Bronchial epithelial cell (primary cell): ENCODE data around the gene PMVK. TPM values are rescaled to one million over a fixed set of nuclear protein-coding genes. Genes with fewer than 3 reads are reported as not detected.
"Not testable (repeated sequence)": the region's sequence is repeated elsewhere in the genome, so short reads cannot be mapped to it uniquely, and the experiment has no call there.

Experiments used
- DNase-seq: peaks from one replicate; pipeline ENCODE4 v3.0.0-alpha.2; 2010; ENCODE audit warnings: low read depth
- FAIRE-seq: peaks from 2 replicates; lab custom pipeline; 2011; peaks lifted over from hg19 to GRCh38; lab: Jason Lieb, UNC
- H3K27me3 ChIP-seq: 2 replicates; pipeline ENCODE4 v1.5.1; 2011; ENCODE audit warnings: low read length; ENCODE audit not compliant: control insufficient read depth, insufficient read depth
- H3K36me3 ChIP-seq: 2 replicates; pipeline ENCODE4 v1.5.1; 2011; ENCODE audit warnings: low read length; ENCODE audit not compliant: control insufficient read depth, insufficient read depth
- H3K4me3 ChIP-seq: 2 replicates; pipeline ENCODE4 v1.5.1; 2011; ENCODE audit warnings: mild to moderate bottlenecking, low read depth, low read length, control low read depth
- total RNA-seq: library from RNA; depleted of rRNA; stranded (reverse); fragments of >200 nt; gene quantifications from 2 replicates; pipeline ENCODE4 v1.2.1, GENCODE V29; 2014
- TF ChIP-seq, protein P1 (sequence below): IDR thresholded peaks from 2 replicates; pipeline ENCODE4 v1.5.1; 2011; ENCODE audit warnings: mild to moderate bottlenecking, moderate library complexity, low read length, control low read depth, inconsistent platforms; ENCODE audit not compliant: insufficient read depth, severe bottlenecking

The PMVK gene
- 11.3 and 24.6 TPM in 2 replicates for total RNA-seq

DNA sequence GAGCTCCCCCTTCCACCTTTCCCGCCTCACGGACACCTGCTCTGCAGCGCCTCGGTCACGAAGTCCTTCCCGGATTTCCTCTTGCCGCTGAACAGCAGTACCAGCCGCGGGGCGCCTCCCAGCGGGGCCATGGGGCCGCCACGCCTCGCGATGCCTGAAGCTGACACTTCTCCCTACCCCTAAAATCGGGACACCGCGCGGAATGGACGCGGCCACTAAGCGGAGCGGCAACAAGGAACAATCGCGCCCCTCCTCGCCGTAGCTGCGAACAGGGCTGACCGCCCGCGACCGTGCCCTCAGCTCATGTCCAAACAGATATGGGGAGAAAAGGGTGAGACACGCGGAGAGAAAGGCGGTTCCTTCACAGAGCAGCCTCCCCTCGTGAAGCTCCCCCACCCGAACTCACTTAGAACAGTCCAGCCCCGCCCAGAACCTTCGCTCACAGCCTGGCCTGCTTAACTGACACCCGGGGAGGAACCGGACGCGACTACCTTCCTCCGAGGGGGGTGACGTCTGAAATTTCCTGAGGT lies at the start of gene PMVK:
Gene PMVK, minus strand, starts transcription at position 165 of the 530 bp plus-strand sequence. Its CDS starts 34 bp downstream, at position 131.
- TF ChIP-seq, protein P1, sequence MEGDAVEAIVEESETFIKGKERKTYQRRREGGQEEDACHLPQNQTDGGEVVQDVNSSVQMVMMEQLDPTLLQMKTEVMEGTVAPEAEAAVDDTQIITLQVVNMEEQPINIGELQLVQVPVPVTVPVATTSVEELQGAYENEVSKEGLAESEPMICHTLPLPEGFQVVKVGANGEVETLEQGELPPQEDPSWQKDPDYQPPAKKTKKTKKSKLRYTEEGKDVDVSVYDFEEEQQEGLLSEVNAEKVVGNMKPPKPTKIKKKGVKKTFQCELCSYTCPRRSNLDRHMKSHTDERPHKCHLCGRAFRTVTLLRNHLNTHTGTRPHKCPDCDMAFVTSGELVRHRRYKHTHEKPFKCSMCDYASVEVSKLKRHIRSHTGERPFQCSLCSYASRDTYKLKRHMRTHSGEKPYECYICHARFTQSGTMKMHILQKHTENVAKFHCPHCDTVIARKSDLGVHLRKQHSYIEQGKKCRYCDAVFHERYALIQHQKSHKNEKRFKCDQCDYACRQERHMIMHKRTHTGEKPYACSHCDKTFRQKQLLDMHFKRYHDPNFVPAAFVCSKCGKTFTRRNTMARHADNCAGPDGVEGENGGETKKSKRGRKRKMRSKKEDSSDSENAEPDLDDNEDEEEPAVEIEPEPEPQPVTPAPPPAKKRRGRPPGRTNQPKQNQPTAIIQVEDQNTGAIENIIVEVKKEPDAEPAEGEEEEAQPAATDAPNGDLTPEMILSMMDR, result peak; percentile 60
- Histone ChIP-seq H3K4me3 (peak within 1 kb of the TSS; percentile 67), H3K27me3 (no peaks in the 10 kb centered on the region), H3K36me3 (no peaks in the 10 kb centered on the region)
- peak; percentile 84 for DNase-seq
- no peak for FAIRE-seq

DNA sequence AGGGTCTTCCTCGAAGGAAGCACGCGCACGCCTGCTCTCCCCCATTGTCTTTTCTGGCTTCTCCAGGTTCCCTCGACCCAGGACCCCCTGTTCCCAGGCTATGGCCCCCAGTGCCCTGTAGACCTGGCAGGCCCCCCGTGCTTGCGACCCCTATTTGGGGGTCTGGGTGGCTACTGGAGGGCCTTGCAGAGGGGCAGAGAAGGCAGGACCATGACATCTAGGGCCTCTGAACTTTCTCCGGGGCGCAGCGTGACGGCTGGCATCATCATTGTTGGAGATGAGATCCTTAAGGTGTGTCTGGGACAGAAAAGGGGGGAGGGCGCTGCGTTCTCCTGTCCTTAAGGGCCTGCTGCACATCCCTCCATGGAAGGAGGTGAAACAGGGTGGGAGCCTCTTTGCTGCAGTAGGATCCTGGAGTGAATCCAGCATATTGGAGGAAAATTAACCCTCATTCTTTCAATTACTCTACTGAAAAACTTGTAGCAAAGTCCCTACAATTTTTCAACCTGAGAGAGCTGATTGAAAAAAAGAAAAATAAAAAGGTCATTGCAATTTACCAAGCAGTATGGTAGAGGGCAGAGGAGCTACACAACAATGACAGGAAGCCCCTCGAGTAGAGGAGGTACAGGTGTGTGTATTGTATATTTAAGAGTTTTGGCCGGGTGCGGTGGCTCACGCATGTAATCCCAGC lies 47.4 kb upstream of the PMVK start:
- no peaks in the 10 kb centered on the region for H3K27me3 ChIP-seq
- TF ChIP-seq, protein P1, result no peak
- FAIRE-seq (no peak), DNase-seq (no peak)
- peaks cover 13% of the 10 kb centered on the region for H3K36me3 ChIP-seq
- peak overlapping the region; percentile 66 for H3K4me3 ChIP-seq

DNA sequence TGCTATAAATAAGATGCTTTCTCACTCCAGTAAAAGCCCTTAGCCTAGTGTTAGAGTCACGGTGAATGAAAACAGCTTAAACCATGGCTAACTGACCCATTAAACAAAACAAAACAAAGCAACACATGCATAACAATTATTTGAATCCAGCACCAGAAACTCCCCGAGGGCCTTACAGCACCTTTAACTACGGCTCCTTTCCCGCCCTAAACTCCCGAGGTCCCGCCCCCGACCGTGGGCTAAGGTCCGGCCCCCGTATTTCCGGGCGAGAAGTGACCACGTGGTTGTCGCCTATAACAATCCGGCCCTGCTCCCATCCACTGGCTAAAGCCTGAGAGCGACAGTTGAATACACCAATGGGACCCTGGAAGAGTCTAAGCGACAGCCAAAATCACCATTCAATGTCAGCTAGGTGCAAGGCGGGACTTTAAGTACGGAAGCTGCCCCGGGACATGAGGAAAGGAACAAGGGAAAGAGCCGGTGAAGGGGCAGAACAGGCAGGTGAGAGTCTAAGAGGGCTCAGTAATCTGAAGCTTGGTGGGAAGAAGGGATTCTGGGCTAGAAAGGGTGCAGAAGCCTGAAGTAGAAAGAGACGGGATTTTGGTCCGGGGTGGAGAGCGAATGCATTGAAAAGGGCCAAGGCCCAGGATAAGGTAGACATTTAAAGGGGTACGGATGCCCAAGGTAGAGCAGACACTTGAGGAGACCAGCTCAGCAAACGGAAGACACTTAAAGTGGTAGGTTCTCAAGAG lies 46.6 kb upstream of the PMVK start, which contains the start of gene FLAD1:
Gene FLAD1, plus strand, starts transcription at position 448 of the 752 bp plus-strand sequence. CDS start 351 bp downstream, outside the sequence.
- no peaks in the 10 kb centered on the region for H3K27me3 ChIP-seq
- DNase-seq (peak; percentile 100), FAIRE-seq (no peak)
- H3K36me3 ChIP-seq, result peaks cover 6% of the 10 kb centered on the region
- TF ChIP-seq, protein P1, result no peak
- peak within 1 kb of the TSS; percentile 66 for H3K4me3 ChIP-seq

DNA sequence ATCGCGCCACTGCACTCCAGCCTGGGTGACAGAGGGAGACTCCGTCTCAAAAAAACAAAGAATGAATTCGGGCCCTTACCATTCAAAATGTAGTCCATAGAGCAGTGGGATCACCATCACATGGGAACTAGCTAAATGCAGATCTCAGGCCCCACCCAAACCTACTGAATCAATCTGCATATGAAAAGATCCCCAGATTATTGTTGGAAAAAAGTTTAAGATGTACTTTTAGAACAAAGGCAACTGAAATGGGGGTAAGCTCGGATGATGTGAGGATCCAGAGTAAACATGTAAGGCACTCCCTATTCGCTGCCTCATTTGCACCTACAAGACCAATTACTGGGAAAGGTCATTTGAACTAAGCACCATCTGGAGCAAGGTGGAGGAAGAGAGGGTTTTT lies 45.8 kb upstream of the PMVK start:
- Histone ChIP-seq H3K4me3 (no peak overlapping the region), H3K27me3 (no peaks in the 10 kb centered on the region), H3K36me3 (peaks cover under 1% of the 10 kb centered on the region)
- TF ChIP-seq, protein P1, result no peak
- FAIRE-seq (no peak), DNase-seq (no peak)

DNA sequence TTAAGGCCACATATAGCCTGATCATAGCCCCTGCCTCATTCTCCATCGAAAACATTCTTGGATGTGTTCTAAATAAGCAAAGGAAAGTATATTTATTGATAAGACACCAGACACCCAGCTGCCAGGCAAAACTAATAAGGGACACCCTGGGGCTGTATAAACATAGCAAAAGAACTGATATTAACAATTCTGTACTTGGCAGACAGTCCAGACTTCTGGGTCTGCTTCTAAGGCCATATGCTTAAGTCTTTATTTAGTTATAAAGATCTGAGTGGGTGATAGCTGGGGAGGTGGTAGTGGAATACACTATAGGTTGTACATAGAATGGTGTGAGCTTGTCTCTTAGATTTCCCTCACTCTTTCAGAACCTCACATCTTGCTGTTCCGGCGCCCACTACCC lies 41.8 kb upstream of the PMVK start:
- Histone ChIP-seq H3K4me3 (no peak overlapping the region), H3K27me3 (no peaks in the 10 kb centered on the region), H3K36me3 (no peaks in the 10 kb centered on the region)
- FAIRE-seq (no peak), DNase-seq (no peak)
- TF ChIP-seq, protein P1, result no peak

DNA sequence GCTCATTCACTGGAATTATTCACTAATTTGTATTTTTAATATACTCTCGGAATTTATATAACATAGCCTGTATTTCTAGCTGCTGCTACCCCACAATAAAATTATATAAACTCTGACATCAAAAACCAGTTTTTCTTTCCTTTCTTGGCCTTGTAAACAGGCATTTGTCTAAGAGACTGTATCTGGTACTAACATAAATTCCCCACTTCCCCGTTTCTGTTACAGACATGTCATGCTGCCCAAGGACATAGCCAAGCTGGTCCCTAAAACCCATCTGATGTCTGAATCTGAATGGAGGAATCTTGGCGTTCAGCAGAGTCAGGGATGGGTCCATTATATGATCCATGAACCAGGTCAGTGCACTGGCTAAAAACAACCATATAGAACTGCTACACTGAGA lies 41.2 kb upstream of the PMVK start:
- FAIRE-seq, DNase-seq, H3K4me3 ChIP-seq, H3K36me3 ChIP-seq, H3K27me3 ChIP-seq: not testable (repeated sequence)
